GM12891 (cell line): ENCODE data around the gene CD44. TPM values are rescaled to one million over a fixed set of nuclear protein-coding genes. Genes with fewer than 3 reads are reported as not detected.
"Not testable (repeated sequence)": the region's sequence is repeated elsewhere in the genome, so short reads cannot be mapped to it uniquely, and the experiment has no call there.

Source experiments
- DNase-seq: peaks from one replicate; pipeline ENCODE4 v3.0.0; 2011; ENCODE audit warnings: low spot score; ENCODE audit not compliant: insufficient read length
- FAIRE-seq: peaks from 2 replicates; lab custom pipeline; 2011; peaks lifted over from hg19 to GRCh38; lab: Jason Lieb, UNC
- PAX5 ChIP-seq: IDR thresholded peaks from 2 replicates; pipeline ENCODE4 v1.6.1; 2011; ENCODE audit warnings: low read length, moderate library complexity, mild to moderate bottlenecking; ENCODE audit not compliant: insufficient read depth, severe bottlenecking
- POLR2A ChIP-seq: IDR thresholded peaks from 2 replicates; pipeline ENCODE4 v1.6.1; 2011; ENCODE audit warnings: low read depth, low read length, control low read depth
- POLR2AphosphoS5 ChIP-seq: IDR thresholded peaks from 2 replicates; pipeline ENCODE4 v1.6.1; 2011; ENCODE audit warnings: low read depth, low read length, control low read depth
- POU2F2 ChIP-seq: IDR thresholded peaks from 2 replicates; pipeline ENCODE4 v1.6.1; 2011; ENCODE audit warnings: low read depth, mild to moderate bottlenecking, control low read depth, low read length, moderate library complexity
- SPI1 ChIP-seq: IDR thresholded peaks from 2 replicates; pipeline ENCODE4 v1.6.1; 2011; ENCODE audit warnings: low read depth, low read length, control low read depth
- TAF1 ChIP-seq: IDR thresholded peaks from 2 replicates; pipeline ENCODE4 v1.6.1; 2011; ENCODE audit warnings: low read depth, low read length, control low read depth
- polyA plus RNA-seq: library from polyadenylated mRNA; unstranded; fragments of >200 nt; gene quantifications from one replicate; pipeline ENCODE4 v1.2.1, GENCODE V29; 2012; ENCODE audit warnings: low read depth, missing spikeins, inconsistent platforms; ENCODE audit not compliant: missing spikeins

Gene CD44
- 726 TPM for polyA plus RNA-seq

GRCh38 chr11:35138943-35139721 lies at the start of gene CD44:
Gene CD44, plus strand, starts transcription at chr11:35139171. Its CDS starts 133 bp downstream, at chr11:35139304.
- no peak for TF ChIP-seq SPI1
- peak; percentile 98 for TF ChIP-seq TAF1
- TF ChIP-seq POLR2AphosphoS5: peak; percentile 98
- peak; percentile 98 for TF ChIP-seq POLR2A
- TF ChIP-seq POU2F2: peak; percentile 66; the same call in 1 of the 2 replicates
- no peak for TF ChIP-seq PAX5
- peak; percentile 88 for FAIRE-seq
- peak; percentile 67 for DNase-seq

GRCh38 chr11:35089666-35090065 lies 49.3 kb upstream of the CD44 start:
- FAIRE-seq: peak; percentile 75

GRCh38 chr11:35090125-35090524 lies 48.8 kb upstream of the CD44 start:
- TF ChIP-seq POLR2A: no peak
- TF ChIP-seq PAX5: no peak
- TF ChIP-seq POLR2AphosphoS5: no peak
- FAIRE-seq: no peak

More at GRCh38 chr11:35089666-35090065, 49.3 kb upstream of the CD44 start:
- TF ChIP-seq POLR2AphosphoS5 (no peak), POLR2A (no peak), SPI1 (peak; percentile 98), POU2F2 (peak; percentile 97)
- no peak for DNase-seq

GRCh38 chr11:35090991-35091390 lies 48.0 kb upstream of the CD44 start:
- not testable (repeated sequence) for FAIRE-seq, DNase-seq

More at GRCh38 chr11:35090125-35090524, 48.8 kb upstream of the CD44 start:
- no peak for DNase-seq

GRCh38 chr11:35096723-35097122 lies 42.2 kb upstream of the CD44 start:
- no peak for FAIRE-seq
- TF ChIP-seq POU2F2 (no peak), TAF1 (no peak), PAX5 (no peak), POLR2A (no peak), POLR2AphosphoS5 (no peak), SPI1 (no peak)

GRCh38 chr11:35097814-35098455 lies 41.0 kb upstream of the CD44 start:
- DNase-seq: no peak
- TF ChIP-seq POLR2AphosphoS5 (no peak), TAF1 (no peak), POU2F2 (no peak), POLR2A (no peak), SPI1 (no peak), PAX5 (no peak)
- FAIRE-seq: no peak

More at GRCh38 chr11:35096723-35097122, 42.2 kb upstream of the CD44 start:
- DNase-seq: no peak

- no peak for FAIRE-seq
- no peak for DNase-seq
- TF ChIP-seq POLR2A (no peak), POU2F2 (no peak), SPI1 (no peak), TAF1 (no peak), PAX5 (no peak), POLR2AphosphoS5 (no peak)
Measured at GRCh38 chr11:35098855-35099254, 40.1 kb upstream of the CD44 start.

GRCh38 chr11:35099278-35100012 lies 39.5 kb upstream of the CD44 start:
- DNase-seq (no peak), FAIRE-seq (peak; percentile 64)
- no peak for TF ChIP-seq POLR2AphosphoS5
- no peak for TF ChIP-seq TAF1
- no peak for TF ChIP-seq SPI1
- TF ChIP-seq POLR2A: no peak
- TF ChIP-seq PAX5: no peak
- TF ChIP-seq POU2F2: no peak

- FAIRE-seq: no peak
- TF ChIP-seq PAX5 (no peak), SPI1 (no peak), POLR2A (no peak), POLR2AphosphoS5 (no peak), TAF1 (no peak), POU2F2 (no peak)
- no peak for DNase-seq
Measured at GRCh38 chr11:35100013-35100383, 39.0 kb upstream of the CD44 start.

- FAIRE-seq: peak; percentile 66
- DNase-seq: no peak
- TF ChIP-seq POLR2A: no peak
- no peak for TF ChIP-seq PAX5
- no peak for TF ChIP-seq SPI1
- no peak for TF ChIP-seq POLR2AphosphoS5
- no peak for TF ChIP-seq POU2F2
- no peak for TF ChIP-seq TAF1
Measured at GRCh38 chr11:35101223-35101622, 37.7 kb upstream of the CD44 start.

GRCh38 chr11:35102267-35102666 lies 36.7 kb upstream of the CD44 start:
- no peak for FAIRE-seq
- no peak for DNase-seq
- no peak for TF ChIP-seq POLR2AphosphoS5
- TF ChIP-seq PAX5: no peak
- TF ChIP-seq TAF1: no peak
- TF ChIP-seq POLR2A: no peak
- TF ChIP-seq POU2F2: no peak
- TF ChIP-seq SPI1: no peak
